Astrocyte (in vitro differentiated cells and primary cell): ENCODE results near the gene SETD2. TPM values are rescaled to one million over a fixed set of nuclear protein-coding genes. Genes with fewer than 3 reads are reported as not detected.

Experiments used
- DNase-seq: peaks from one replicate; pipeline ENCODE4 v3.0.0-alpha.2; 2010; ENCODE audit warnings: low read depth
- FAIRE-seq: peaks from 2 replicates; lab custom pipeline; 2011; peaks lifted over from hg19 to GRCh38; lab: Jason Lieb, UNC
- H2AFZ ChIP-seq: 2 replicates; pipeline ENCODE4 v1.6.0; 2012; ENCODE audit warnings: low read depth, low read length, inconsistent platforms
- H3K27ac ChIP-seq: 2 replicates; pipeline ENCODE4 v1.5.1; 2011; ENCODE audit warnings: low read depth, low read length, inconsistent platforms
- H3K27me3 ChIP-seq: 2 replicates; pipeline ENCODE4 v1.6.0; 2011; ENCODE audit warnings: low read length, inconsistent platforms; ENCODE audit not compliant: insufficient read depth
- H3K36me3 ChIP-seq: 2 replicates; pipeline ENCODE4 v1.5.1; 2011; ENCODE audit warnings: low read length, inconsistent platforms; ENCODE audit not compliant: insufficient read depth
- H3K4me1 ChIP-seq: 2 replicates; pipeline ENCODE4 v1.5.1; 2011; ENCODE audit warnings: low read length, inconsistent platforms; ENCODE audit not compliant: insufficient read depth
- H3K4me2 ChIP-seq: 2 replicates; pipeline ENCODE4 v1.6.0; 2012; ENCODE audit warnings: low read length, inconsistent platforms
- H3K4me3 ChIP-seq: 2 replicates; pipeline ENCODE4 v1.5.1; 2011; ENCODE audit warnings: low read depth, mild to moderate bottlenecking, low read length, inconsistent platforms; ENCODE audit not compliant: insufficient read depth
- H3K79me2 ChIP-seq: 2 replicates; pipeline ENCODE4 v1.6.0; 2012; ENCODE audit warnings: mild to moderate bottlenecking, low read length, inconsistent platforms; ENCODE audit not compliant: insufficient read depth
- H3K9ac ChIP-seq: 2 replicates; pipeline ENCODE4 v1.6.0; 2012; ENCODE audit warnings: mild to moderate bottlenecking, low read length, inconsistent platforms
- H3K9me3 ChIP-seq: 2 replicates; pipeline ENCODE4 v1.5.1; 2012; ENCODE audit warnings: low read depth, mild to moderate bottlenecking, low read length, inconsistent platforms; ENCODE audit not compliant: insufficient read depth
- H4K20me1 ChIP-seq: 2 replicates; pipeline ENCODE4 v1.6.0; 2012; ENCODE audit warnings: low read length, inconsistent platforms; ENCODE audit not compliant: insufficient read depth
- H3K27ac Mint-ChIP-seq: one replicate; pipeline ENCODE4 v1.8.0; 2021; ENCODE audit warnings: mild to moderate bottlenecking, mixed read lengths; ENCODE audit not compliant: unreplicated experiment
- H3K27me3 Mint-ChIP-seq: one replicate; pipeline ENCODE4 v1.8.0; 2021; ENCODE audit warnings: low read depth, mixed read lengths; ENCODE audit not compliant: unreplicated experiment
- H3K36me3 Mint-ChIP-seq: one replicate; pipeline ENCODE4 v1.8.0; 2021; ENCODE audit warnings: low read depth, mixed read lengths; ENCODE audit not compliant: unreplicated experiment
- H3K4me1 Mint-ChIP-seq: one replicate; pipeline ENCODE4 v1.8.0; 2021; ENCODE audit warnings: low read depth, mixed read lengths; ENCODE audit not compliant: unreplicated experiment
- H3K4me3 Mint-ChIP-seq: one replicate; pipeline ENCODE4 v1.8.0; 2021; ENCODE audit warnings: mild to moderate bottlenecking, moderate library complexity, mixed read lengths; ENCODE audit not compliant: unreplicated experiment
- H3K9me3 Mint-ChIP-seq: one replicate; pipeline ENCODE4 v1.8.0; 2021; ENCODE audit warnings: mild to moderate bottlenecking, mixed read lengths; ENCODE audit not compliant: unreplicated experiment
- CTCF ChIP-seq: IDR thresholded peaks from 2 replicates; pipeline ENCODE4 v1.5.1; 2011; ENCODE audit warnings: low read depth, mild to moderate bottlenecking, inconsistent platforms, low read length, moderate library complexity; ENCODE audit not compliant: insufficient read depth
- EZH2 ChIP-seq: IDR thresholded peaks from 2 replicates; pipeline ENCODE4 v1.6.1; 2012; ENCODE audit warnings: mild to moderate bottlenecking, low read length, inconsistent platforms; ENCODE audit not compliant: insufficient read depth
- total RNA-seq: library from RNA; stranded (reverse); gene quantifications from 2 replicates; pipeline ENCODE4 v1.2.1, GENCODE V29; 2021

The SETD2 gene
- total RNA-seq, 1 donor from 2014 or later = 46.5 TPM

- Histone ChIP-seq H3K4me1 (peaks cover 32% of the 10 kb centered on the region), H3K9me3 (no peaks in the 10 kb centered on the region), H3K27me3 (no peaks in the 10 kb centered on the region), H3K4me3 (peak overlapping the region; percentile 25), H3K36me3 (peaks cover 5% of the 10 kb centered on the region), H3K9ac (peak overlapping the region; percentile 76), H4K20me1 (no peaks in the 10 kb centered on the region), H3K27ac (peak overlapping the region; percentile 96), H3K4me2 (peak overlapping the region; percentile 68), H2AFZ (no peak overlapping the region), H3K79me2 (peaks cover 61% of the 10 kb centered on the region)
- no peak for TF ChIP-seq EZH2
- no peak for TF ChIP-seq CTCF
- FAIRE-seq (peak; percentile 90), DNase-seq (peak; percentile 94)
- no peaks in the 10 kb centered on the region for H3K27me3 Mint-ChIP-seq
- H3K4me3 Mint-ChIP-seq = no peak overlapping the region
- peaks cover 16% of the 10 kb centered on the region for H3K36me3 Mint-ChIP-seq
- no peaks in the 10 kb centered on the region for H3K9me3 Mint-ChIP-seq
- peak overlapping the region; percentile 92 for H3K27ac Mint-ChIP-seq
- peaks cover 43% of the 10 kb centered on the region for H3K4me1 Mint-ChIP-seq
Measured at GRCh38 chr3:47113669-47114365, 50.1 kb downstream of the SETD2 start.

GRCh38 chr3:47112997-47113396, 50.9 kb downstream of the SETD2 start:
- H3K27ac Mint-ChIP-seq = peak overlapping the region; percentile 92
- Histone ChIP-seq H2AFZ (no peak overlapping the region), H3K79me2 (peaks cover 65% of the 10 kb centered on the region)

More at GRCh38 chr3:47112997-47113396, 50.9 kb downstream of the SETD2 start:
- DNase-seq (no peak), FAIRE-seq (no peak)
- Histone ChIP-seq H3K27me3 (no peaks in the 10 kb centered on the region), H3K9ac (peak overlapping the region; percentile 76), H3K4me3 (peak overlapping the region; percentile 25), H3K36me3 (peaks cover 5% of the 10 kb centered on the region), H4K20me1 (no peaks in the 10 kb centered on the region), H3K4me1 (peaks cover 37% of the 10 kb centered on the region), H3K27ac (peak overlapping the region; percentile 96), H3K9me3 (no peaks in the 10 kb centered on the region), H3K4me2 (peak overlapping the region; percentile 68)
- H3K9me3 Mint-ChIP-seq = no peaks in the 10 kb centered on the region
- TF ChIP-seq EZH2 = no peak
- no peak for TF ChIP-seq CTCF
- H3K4me1 Mint-ChIP-seq = peaks cover 51% of the 10 kb centered on the region
- no peak overlapping the region for H3K4me3 Mint-ChIP-seq
- peaks cover 20% of the 10 kb centered on the region for H3K36me3 Mint-ChIP-seq
- no peaks in the 10 kb centered on the region for H3K27me3 Mint-ChIP-seq
